GM12874 (cell line): Measurements from ENCODE around the gene FDX1.

Experiments
- TF ChIP-seq, protein P1 (sequence below): IDR thresholded peaks from 2 replicates; pipeline ENCODE4 v1.5.1; 2011; ENCODE audit warnings: low read depth, mild to moderate bottlenecking, control low read depth, low read length, moderate library complexity; ENCODE audit not compliant: insufficient read depth

FDX1 gene

DNA sequence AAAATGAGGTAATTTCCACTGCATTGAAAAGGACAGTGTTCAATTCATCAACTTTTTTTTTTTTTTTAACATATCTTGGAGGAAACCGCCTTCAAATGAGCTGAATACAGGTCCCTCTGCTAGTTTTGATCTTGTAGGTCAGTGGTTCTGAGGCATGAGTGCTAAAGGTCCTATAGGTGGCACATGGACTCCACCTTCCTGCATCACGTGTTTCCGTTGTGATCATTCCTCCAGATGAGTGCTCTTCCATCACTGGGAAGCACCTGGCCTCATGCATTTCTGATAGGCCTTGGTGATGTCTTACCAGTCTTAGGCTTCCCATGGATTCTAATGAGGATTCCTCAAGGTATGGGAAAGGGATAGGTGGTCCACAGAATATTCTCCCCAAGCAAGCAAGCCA lies 37.8 kb downstream of the FDX1 start:
- TF ChIP-seq, protein P1, sequence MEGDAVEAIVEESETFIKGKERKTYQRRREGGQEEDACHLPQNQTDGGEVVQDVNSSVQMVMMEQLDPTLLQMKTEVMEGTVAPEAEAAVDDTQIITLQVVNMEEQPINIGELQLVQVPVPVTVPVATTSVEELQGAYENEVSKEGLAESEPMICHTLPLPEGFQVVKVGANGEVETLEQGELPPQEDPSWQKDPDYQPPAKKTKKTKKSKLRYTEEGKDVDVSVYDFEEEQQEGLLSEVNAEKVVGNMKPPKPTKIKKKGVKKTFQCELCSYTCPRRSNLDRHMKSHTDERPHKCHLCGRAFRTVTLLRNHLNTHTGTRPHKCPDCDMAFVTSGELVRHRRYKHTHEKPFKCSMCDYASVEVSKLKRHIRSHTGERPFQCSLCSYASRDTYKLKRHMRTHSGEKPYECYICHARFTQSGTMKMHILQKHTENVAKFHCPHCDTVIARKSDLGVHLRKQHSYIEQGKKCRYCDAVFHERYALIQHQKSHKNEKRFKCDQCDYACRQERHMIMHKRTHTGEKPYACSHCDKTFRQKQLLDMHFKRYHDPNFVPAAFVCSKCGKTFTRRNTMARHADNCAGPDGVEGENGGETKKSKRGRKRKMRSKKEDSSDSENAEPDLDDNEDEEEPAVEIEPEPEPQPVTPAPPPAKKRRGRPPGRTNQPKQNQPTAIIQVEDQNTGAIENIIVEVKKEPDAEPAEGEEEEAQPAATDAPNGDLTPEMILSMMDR = no peak

DNA sequence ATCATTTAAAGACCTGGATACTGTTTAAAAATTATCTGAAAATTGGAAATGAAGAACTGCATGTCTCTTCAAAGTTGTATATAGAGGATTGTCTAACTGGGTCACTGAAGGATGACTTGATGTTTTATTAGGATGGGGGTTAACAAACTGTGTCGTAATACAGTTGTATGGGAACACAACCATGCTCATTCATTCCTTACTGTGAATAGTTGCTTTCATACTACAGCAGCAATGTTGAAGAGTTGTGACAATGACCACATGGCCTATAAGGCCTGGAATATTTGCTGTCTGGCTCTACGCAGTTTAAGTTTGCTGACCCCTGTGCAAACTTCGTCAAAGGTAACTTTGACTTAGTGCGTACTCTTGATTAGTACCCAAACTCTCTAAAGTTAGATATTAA lies 38.4 kb downstream of the FDX1 start:
- TF ChIP-seq, protein P1 = no peak

- TF ChIP-seq, protein P1 = no peak
These were observed 39.4 kb downstream of the FDX1 start for GRCh38 chr11:110469127-110469526.

GRCh38 chr11:110470716-110471115 lies 41.0 kb downstream of the FDX1 start:
- TF ChIP-seq, protein P1 = no peak

GRCh38 chr11:110471371-110471770 lies 41.6 kb downstream of the FDX1 start:
- TF ChIP-seq, protein P1 = no peak

GRCh38 chr11:110472858-110473257 lies 43.1 kb downstream of the FDX1 start:
- TF ChIP-seq, protein P1 = no peak

GRCh38 chr11:110473706-110474105 lies 44.0 kb downstream of the FDX1 start:
- TF ChIP-seq, protein P1 = no peak

DNA sequence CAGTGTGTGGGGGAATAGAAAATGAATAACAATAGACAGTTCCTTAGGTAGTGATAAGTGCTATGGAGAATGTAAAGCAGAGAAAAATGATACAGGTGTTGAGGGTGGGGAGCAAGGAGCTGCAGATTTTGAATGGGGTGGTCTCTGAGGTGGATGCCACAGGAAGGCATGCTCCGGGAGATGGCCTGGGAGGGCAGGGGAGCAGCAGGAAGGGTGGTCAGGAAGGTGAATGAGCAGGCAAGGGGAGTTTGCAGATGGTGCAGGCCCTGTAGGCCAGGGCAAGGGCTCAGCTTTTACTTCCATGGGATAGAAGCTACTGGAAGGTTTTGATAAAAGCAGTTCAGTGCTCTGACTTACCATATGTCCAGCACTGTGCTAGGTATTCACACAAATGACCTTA lies 44.8 kb downstream of the FDX1 start:
- TF ChIP-seq, protein P1 = no peak
